IMR-90 (cell line): ENCODE results near the gene PON2. TPM values are rescaled to one million over a fixed set of nuclear protein-coding genes. Genes with fewer than 3 reads are reported as not detected.

Experiments
- ATAC-seq: fragments of 200-7000 bp; cut with Tn5 transposase; 2 replicates; pipeline ENCODE4 v1.9.1; 2020; ENCODE audit warnings: low read depth, mild to moderate bottlenecking, moderate library complexity
- BruUV-seq: library from RNA; stranded (reverse); fragments of 400-500 nt; replicated peaks from 2 replicates; lab custom pipeline; 2021; lab: Mats Ljungman, UMichigan
- CTCF ChIA-PET: fragments of 300-600 bp; formaldehyde crosslinking; extraction: SDS; loops from one replicate; lab custom pipeline; 2021; ENCODE audit warnings: antibody characterized with exemption; lab: Yijun Ruan, JAX
- POLR2A ChIA-PET: fragments of 300-600 bp; sonication (Branson Sonifier 250); formaldehyde crosslinking; loops from one replicate; lab custom pipeline; 2022; ENCODE audit warnings: antibody characterized with exemption; ENCODE audit not compliant: unreplicated experiment; lab: Charles Lee
- DNase-seq: peaks from one replicate; pipeline ENCODE4 v3.0.0; 2013
- H2AFZ ChIP-seq: replicated peaks from 2 replicates; pipeline ENCODE3; 2013; ENCODE audit warnings: low read length, mild to moderate bottlenecking; ENCODE audit not compliant: poor library complexity
- H2AK5ac ChIP-seq: 2 replicates; pipeline ENCODE4 v1.6.1; 2013; ENCODE audit warnings: low read depth, low read length, inconsistent platforms
- H2AK9ac ChIP-seq: replicated peaks from 2 replicates; pipeline ENCODE3; 2013; ENCODE audit warnings: mild to moderate bottlenecking, low read depth, low read length, moderate library complexity; ENCODE audit not compliant: poor library complexity
- H2BK120ac ChIP-seq: 2 replicates; pipeline ENCODE4 v1.6.1; 2013; ENCODE audit warnings: low read depth, low read length, inconsistent platforms
- H2BK15ac ChIP-seq: 3 replicates; pipeline ENCODE4 v1.6.1; 2013; ENCODE audit warnings: low read depth, low read length, inconsistent platforms
- H2BK20ac ChIP-seq: 2 replicates; pipeline ENCODE4 v1.6.1; 2013; ENCODE audit warnings: low read depth, mild to moderate bottlenecking, inconsistent platforms, low read length, moderate library complexity
- H2BK5ac ChIP-seq: 2 replicates; pipeline ENCODE4 v1.6.1; 2013; ENCODE audit warnings: mild to moderate bottlenecking, low read depth, low read length, inconsistent platforms; ENCODE audit not compliant: poor library complexity, severe bottlenecking
- H3K14ac ChIP-seq: replicated peaks from 2 replicates; pipeline ENCODE4 v1.6.1; 2013; ENCODE audit warnings: low read depth, low read length, inconsistent platforms
- H3K18ac ChIP-seq: 2 replicates; pipeline ENCODE4 v1.6.1; 2013; ENCODE audit warnings: low read depth, low read length, control low read depth
- H3K23ac ChIP-seq: 2 replicates; pipeline ENCODE4 v1.6.1; 2013; ENCODE audit warnings: low read depth, low read length, inconsistent platforms
- H3K27ac ChIP-seq: 2 replicates; pipeline ENCODE4 v1.5.1; 2013; ENCODE audit warnings: mild to moderate bottlenecking, control low read depth, low read length; ENCODE audit not compliant: insufficient read depth
- H3K27me3 ChIP-seq: 2 replicates; pipeline ENCODE4 v1.6.1; 2013; ENCODE audit warnings: low read length; ENCODE audit not compliant: control insufficient read depth, insufficient read depth
- H3K36me3 ChIP-seq: 2 replicates; pipeline ENCODE4 v1.6.1; 2013; ENCODE audit warnings: low read length, mixed read lengths; ENCODE audit not compliant: control insufficient read depth, insufficient read depth
- H3K4ac ChIP-seq: 2 replicates; pipeline ENCODE4 v1.6.1; 2013; ENCODE audit warnings: low read depth, low read length, inconsistent platforms
- H3K4me1 ChIP-seq: 2 replicates; pipeline ENCODE4 v1.6.1; 2013; ENCODE audit warnings: low read length, mixed read lengths; ENCODE audit not compliant: control insufficient read depth, insufficient read depth
- H3K4me2 ChIP-seq: 2 replicates; pipeline ENCODE4 v1.6.1; 2013; ENCODE audit warnings: low read depth, mild to moderate bottlenecking, control low read depth, low read length, moderate library complexity
- H3K4me3 ChIP-seq: 2 replicates; pipeline ENCODE4 v1.5.1; 2013; ENCODE audit warnings: low read depth, mild to moderate bottlenecking, control low read depth, low read length, moderate library complexity; ENCODE audit not compliant: insufficient read depth
- H3K56ac ChIP-seq: 2 replicates; pipeline ENCODE4 v1.6.1; 2013; ENCODE audit warnings: low read length, inconsistent platforms; ENCODE audit not compliant: insufficient read depth; ENCODE audit errors: extremely low read depth
- H3K79me1 ChIP-seq, 2 experiments: 2 replicates each; pipeline ENCODE4 v1.6.1; 2013; ENCODE audit warnings: low read length in 2 of 2, inconsistent platforms in 1 of 2, low read depth in 1 of 2
- H3K9ac ChIP-seq: 2 replicates; pipeline ENCODE4 v1.6.1; 2013; ENCODE audit warnings: low read depth, low read length, control low read depth
- H3K9me1 ChIP-seq: 2 replicates; pipeline ENCODE4 v1.6.1; 2013; ENCODE audit warnings: low read length, inconsistent platforms; ENCODE audit not compliant: insufficient read depth
- H3K9me3 ChIP-seq: 2 replicates; pipeline ENCODE4 v1.6.1; 2013; ENCODE audit warnings: low read length; ENCODE audit not compliant: control insufficient read depth, insufficient read depth
- H4K20me1 ChIP-seq: 2 replicates; pipeline ENCODE4 v1.6.1; 2013; ENCODE audit warnings: low read length, inconsistent platforms; ENCODE audit not compliant: insufficient read depth
- H4K5ac ChIP-seq: 2 replicates; pipeline ENCODE4 v1.6.1; 2013; ENCODE audit warnings: mild to moderate bottlenecking, low read depth, low read length, control low read depth
- H4K8ac ChIP-seq, 2 experiments: 2 replicates each; pipeline ENCODE4 v1.6.1; 2013; ENCODE audit warnings: low read depth in 2 of 2, low read length in 2 of 2, control low read depth in 1 of 2, inconsistent platforms in 1 of 2
- H4K91ac ChIP-seq: 2 replicates; pipeline ENCODE4 v1.6.1; 2013; ENCODE audit warnings: low read depth, low read length, inconsistent platforms; ENCODE audit not compliant: insufficient read depth
- BHLHE40 ChIP-seq: fragments of 150-350 bp; IDR thresholded peaks from 2 replicates; pipeline ENCODE4 v1.6.1; 2016; ENCODE audit warnings: mild to moderate bottlenecking, low read depth, low read length
- CEBPB ChIP-seq: IDR thresholded peaks from 2 replicates; pipeline ENCODE4 v1.6.1; 2012; ENCODE audit warnings: low read depth, low read length, improper control_type of control experiment
- CHD1 ChIP-seq: IDR thresholded peaks from 2 replicates; pipeline ENCODE4 v1.6.1; 2012; ENCODE audit warnings: low read depth, low read length, improper control_type of control experiment
- FOS ChIP-seq: fragments of 150-350 bp; IDR thresholded peaks from 2 replicates; pipeline ENCODE4 v1.6.1; 2016; ENCODE audit warnings: low read depth, low read length
- MAFK ChIP-seq: IDR thresholded peaks from 2 replicates; pipeline ENCODE4 v1.6.1; 2012; ENCODE audit warnings: low read depth, low read length, improper control_type of control experiment
- MAZ ChIP-seq: IDR thresholded peaks from 2 replicates; pipeline ENCODE4 v1.6.1; 2012; ENCODE audit warnings: low read depth, mild to moderate bottlenecking, low read length, improper control_type of control experiment, moderate library complexity, borderline replicate concordance
- MXI1 ChIP-seq: IDR thresholded peaks from 2 replicates; pipeline ENCODE4 v1.6.1; 2012; ENCODE audit warnings: low read depth, mild to moderate bottlenecking, low read length, moderate library complexity, borderline replicate concordance
- NFE2L2 ChIP-seq: fragments of 150-350 bp; IDR thresholded peaks from 2 replicates; pipeline ENCODE4 v1.6.1; 2016; ENCODE audit warnings: low read depth, mild to moderate bottlenecking, low read length
- POLR2A ChIP-seq: IDR thresholded peaks from 2 replicates; pipeline ENCODE4 v1.6.1; 2012; ENCODE audit warnings: mild to moderate bottlenecking, low read depth, low read length
- RAD21 ChIP-seq: IDR thresholded peaks from 2 replicates; pipeline ENCODE4 v1.6.1; 2012; ENCODE audit warnings: low read length, improper control_type of control experiment
- RFX5 ChIP-seq: IDR thresholded peaks from 2 replicates; pipeline ENCODE4 v1.8.0; 2012; ENCODE audit warnings: low read depth, mild to moderate bottlenecking, low read length, moderate library complexity
- SMC3 ChIP-seq: fragments of 150-350 bp; IDR thresholded peaks from 2 replicates; pipeline ENCODE4 v1.6.1; 2016; ENCODE audit warnings: low read depth, mild to moderate bottlenecking, antibody characterized with exemption, low read length, moderate library complexity
- USF2 ChIP-seq: fragments of 150-350 bp; IDR thresholded peaks from 2 replicates; pipeline ENCODE4 v1.6.1; 2017; ENCODE audit warnings: mild to moderate bottlenecking, antibody characterized with exemption, low read length, low read depth
- WGBS, 2 experiments: methylation state at CpG; one replicate each; pipeline versions ENCODE4 v1.1.5 to v1.1.7; 2013; ENCODE audit warnings: missing lambda C conversion rate in 2 of 2; ENCODE audit not compliant: insufficient read length in 1 of 2; ENCODE audit errors: extremely low coverage in 2 of 2; 5-methylcytosine and 5-hydroxymethylcytosine counted together
- dilution Hi-C: fragments of 300-500 bp; cut with HindIII; formaldehyde crosslinking; loops from one replicate; pipeline ENCODE4 v1.14.3; 2018; ENCODE audit warnings: low sequenced_read_pairs; ENCODE audit not compliant: unreplicated experiment
- in situ Hi-C: fragments of 300-500 bp; cut with MboI; formaldehyde crosslinking; loops from 3 replicates; pipeline ENCODE4 v1.14.3; 2019; ENCODE audit warnings: low sequenced_read_pairs, inconsistent platforms, mixed read lengths
- intact Hi-C: fragments of 100-400 bp; cut with micrococcal nuclease; formaldehyde crosslinking; loops from 2 replicates; pipeline ENCODE4 v1.10.0; 2022
- polyA plus RNA-seq, 3 experiments: library from polyadenylated mRNA; depleted of rRNA; stranded (reverse); fragments of >200 nt; gene quantifications; 2 replicates each; pipeline ENCODE4 v1.2.3, GENCODE V29; 2012; ENCODE audit warnings: low replicate concordance in 1 of 3
- total RNA-seq: library from RNA; depleted of rRNA; stranded (reverse); fragments of >200 nt; gene quantifications from 2 replicates; pipeline ENCODE4 v1.2.3, GENCODE V29; 2012
- TF ChIP-seq, protein P1 (sequence below): fragments of 150-350 bp; IDR thresholded peaks from 2 replicates; pipeline ENCODE4 v1.6.1; 2016; ENCODE audit warnings: low read depth, mild to moderate bottlenecking, low read length, moderate library complexity, borderline replicate concordance
- TF ChIP-seq, protein P2 (sequence below): conservative IDR thresholded peaks from 2 replicates; pipeline ENCODE4 v1.5.1; 2012; ENCODE audit warnings: mild to moderate bottlenecking, low read depth, low read length, improper control_type of control experiment

PON2 gene
- total and polyA plus RNA-seq, 2 of the 4 experiments (the other 2 are of a cell fraction) = 36.2 to 65.7 TPM

- no peak overlapping the region for H3K4ac ChIP-seq
- DNase-seq = peak; percentile 79
- H3K14ac ChIP-seq = no peak overlapping the region
- H2BK15ac ChIP-seq = no peak overlapping the region
- intact Hi-C loops (no loop called here), dilution Hi-C loops (no loop called here), in situ Hi-C loops (no loop called here)
- no peak overlapping the region for H3K9ac ChIP-seq
- H2BK120ac ChIP-seq = no peak overlapping the region
- no peak overlapping the region for H2AK9ac ChIP-seq
- no TSS peak for BruUV-seq
- no peak overlapping the region for H3K23ac ChIP-seq
- H3K4me1 ChIP-seq = peaks cover 5% of the 10 kb centered on the region; the same call in 1 of the 2 replicates
- H4K20me1 ChIP-seq = no peaks in the 10 kb centered on the region
- no peak overlapping the region for H4K91ac ChIP-seq
- 0 out of 2 replicates have a peak, but pooled peaks cover 2% of the 10 kb centered on the region for H3K9me1 ChIP-seq
- H3K79me1 ChIP-seq = peaks cover 6 to 16% of the 10 kb centered on the region in 2 experiments; a peak in 3 of 4 replicates
- no peak overlapping the region for H2BK5ac ChIP-seq
- H3K4me2 ChIP-seq = peak overlapping the region; percentile 27; the same call in 1 of the 2 replicates
- H3K36me3 ChIP-seq = peaks cover 3% of the 10 kb centered on the region; the same call in 1 of the 2 replicates
- ChIA-PET POLR2A (no interaction called here), CTCF (no interaction called here)
- no peak overlapping the region; the same call in 1 of the 2 replicates for H2AK5ac ChIP-seq
- no peak overlapping the region for H3K4me3 ChIP-seq
- no peak overlapping the region for H3K56ac ChIP-seq
- no peak overlapping the region for H3K18ac ChIP-seq
- H3K9me3 ChIP-seq = no peaks in the 10 kb centered on the region
- WGBS, 2 experiments = 67% methylated on average over 1 of the region's 2 CpGs; no CpG with 5 or more reads in 1 of the 2 experiments
- ATAC-seq = peak; percentile 70
- no peak overlapping the region for H2AFZ ChIP-seq
- H2BK20ac ChIP-seq = no peak overlapping the region
- H4K5ac ChIP-seq = no peak overlapping the region
- H3K27me3 ChIP-seq = no peaks in the 10 kb centered on the region
- H3K27ac ChIP-seq = peak overlapping the region; percentile 42; the same call in 1 of the 2 replicates
- H4K8ac ChIP-seq = no peak overlapping the region
- TF ChIP-seq MXI1 (no peak), POLR2A (no peak), RAD21 (no peak), SMC3 (no peak), BHLHE40 (no peak), MAFK (no peak), CHD1 (no peak), FOS (no peak), CEBPB (no peak), USF2 (no peak), NFE2L2 (no peak), MAZ (no peak), RFX5 (no peak)
- TF ChIP-seq, protein P1, sequence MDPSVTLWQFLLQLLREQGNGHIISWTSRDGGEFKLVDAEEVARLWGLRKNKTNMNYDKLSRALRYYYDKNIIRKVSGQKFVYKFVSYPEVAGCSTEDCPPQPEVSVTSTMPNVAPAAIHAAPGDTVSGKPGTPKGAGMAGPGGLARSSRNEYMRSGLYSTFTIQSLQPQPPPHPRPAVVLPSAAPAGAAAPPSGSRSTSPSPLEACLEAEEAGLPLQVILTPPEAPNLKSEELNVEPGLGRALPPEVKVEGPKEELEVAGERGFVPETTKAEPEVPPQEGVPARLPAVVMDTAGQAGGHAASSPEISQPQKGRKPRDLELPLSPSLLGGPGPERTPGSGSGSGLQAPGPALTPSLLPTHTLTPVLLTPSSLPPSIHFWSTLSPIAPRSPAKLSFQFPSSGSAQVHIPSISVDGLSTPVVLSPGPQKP = no peak
- TF ChIP-seq, protein P2, sequence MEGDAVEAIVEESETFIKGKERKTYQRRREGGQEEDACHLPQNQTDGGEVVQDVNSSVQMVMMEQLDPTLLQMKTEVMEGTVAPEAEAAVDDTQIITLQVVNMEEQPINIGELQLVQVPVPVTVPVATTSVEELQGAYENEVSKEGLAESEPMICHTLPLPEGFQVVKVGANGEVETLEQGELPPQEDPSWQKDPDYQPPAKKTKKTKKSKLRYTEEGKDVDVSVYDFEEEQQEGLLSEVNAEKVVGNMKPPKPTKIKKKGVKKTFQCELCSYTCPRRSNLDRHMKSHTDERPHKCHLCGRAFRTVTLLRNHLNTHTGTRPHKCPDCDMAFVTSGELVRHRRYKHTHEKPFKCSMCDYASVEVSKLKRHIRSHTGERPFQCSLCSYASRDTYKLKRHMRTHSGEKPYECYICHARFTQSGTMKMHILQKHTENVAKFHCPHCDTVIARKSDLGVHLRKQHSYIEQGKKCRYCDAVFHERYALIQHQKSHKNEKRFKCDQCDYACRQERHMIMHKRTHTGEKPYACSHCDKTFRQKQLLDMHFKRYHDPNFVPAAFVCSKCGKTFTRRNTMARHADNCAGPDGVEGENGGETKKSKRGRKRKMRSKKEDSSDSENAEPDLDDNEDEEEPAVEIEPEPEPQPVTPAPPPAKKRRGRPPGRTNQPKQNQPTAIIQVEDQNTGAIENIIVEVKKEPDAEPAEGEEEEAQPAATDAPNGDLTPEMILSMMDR = no peak
Measured at GRCh38 chr7:95421000-95421846, 13.6 kb downstream of the PON2 start.
